Renal pelvis (tissue), 4 donors: Measurements from ENCODE around the gene ADAM30. TPM values are rescaled to one million over a fixed set of nuclear protein-coding genes. Genes with fewer than 3 reads are reported as not detected.
"Not testable (repeated sequence)": the region's sequence is repeated elsewhere in the genome, so short reads cannot be mapped to it uniquely, and the experiment has no call there.

Experiments
- DNase-seq: peaks from one replicate; pipeline ENCODE4 v3.0.0-alpha.2; 2013
- polyA plus RNA-seq, 3 donors: library from polyadenylated mRNA; unstranded; fragments of 120-200 nt; gene quantifications; one replicate each; pipeline ENCODE4 v1.2.1, GENCODE V29; 2013; ENCODE audit not compliant: insufficient read length in 3 of 3

ADAM30 gene
- polyA plus RNA-seq, 3 donors, result not detected

DNA sequence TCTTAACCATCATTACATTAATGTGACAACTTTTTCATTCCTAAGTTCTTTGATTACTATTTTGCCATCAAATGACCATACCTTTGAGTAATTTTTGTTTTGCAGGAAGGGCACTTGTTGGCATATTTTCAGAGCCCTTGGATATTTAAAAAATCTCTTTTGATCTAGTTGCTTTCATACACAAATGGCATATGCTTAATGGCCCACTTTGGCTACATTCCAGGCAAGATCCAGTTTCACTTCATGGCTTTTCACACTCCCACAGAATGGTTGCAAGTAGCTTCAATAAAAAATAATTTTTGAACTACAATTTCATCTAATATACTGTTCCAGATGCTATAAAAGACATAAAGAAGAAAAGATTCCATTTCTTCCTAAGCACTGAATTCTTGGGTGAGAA is 18.1 kb downstream of the ADAM30 start:
- DNase-seq, result no peak

DNA sequence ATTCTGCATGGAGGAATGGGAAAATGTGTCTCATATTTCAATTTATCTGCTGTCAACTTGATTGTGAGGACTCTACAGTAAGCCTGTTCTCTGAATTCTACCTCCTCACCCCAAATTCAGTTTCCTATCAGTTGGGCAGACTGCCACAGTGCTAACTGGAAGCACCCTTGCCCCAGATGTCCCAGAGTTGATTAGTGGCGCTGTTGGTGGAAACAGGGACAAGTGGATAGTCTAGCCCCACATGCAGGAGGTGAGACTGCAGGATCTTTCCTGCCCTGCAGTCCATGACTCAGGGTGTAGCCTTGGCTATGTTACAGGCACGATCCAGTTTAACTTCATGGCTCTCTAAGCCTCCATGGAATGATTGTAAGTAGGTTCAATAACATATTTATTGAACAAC is 22.1 kb downstream of the ADAM30 start:
- no peak for DNase-seq

DNA sequence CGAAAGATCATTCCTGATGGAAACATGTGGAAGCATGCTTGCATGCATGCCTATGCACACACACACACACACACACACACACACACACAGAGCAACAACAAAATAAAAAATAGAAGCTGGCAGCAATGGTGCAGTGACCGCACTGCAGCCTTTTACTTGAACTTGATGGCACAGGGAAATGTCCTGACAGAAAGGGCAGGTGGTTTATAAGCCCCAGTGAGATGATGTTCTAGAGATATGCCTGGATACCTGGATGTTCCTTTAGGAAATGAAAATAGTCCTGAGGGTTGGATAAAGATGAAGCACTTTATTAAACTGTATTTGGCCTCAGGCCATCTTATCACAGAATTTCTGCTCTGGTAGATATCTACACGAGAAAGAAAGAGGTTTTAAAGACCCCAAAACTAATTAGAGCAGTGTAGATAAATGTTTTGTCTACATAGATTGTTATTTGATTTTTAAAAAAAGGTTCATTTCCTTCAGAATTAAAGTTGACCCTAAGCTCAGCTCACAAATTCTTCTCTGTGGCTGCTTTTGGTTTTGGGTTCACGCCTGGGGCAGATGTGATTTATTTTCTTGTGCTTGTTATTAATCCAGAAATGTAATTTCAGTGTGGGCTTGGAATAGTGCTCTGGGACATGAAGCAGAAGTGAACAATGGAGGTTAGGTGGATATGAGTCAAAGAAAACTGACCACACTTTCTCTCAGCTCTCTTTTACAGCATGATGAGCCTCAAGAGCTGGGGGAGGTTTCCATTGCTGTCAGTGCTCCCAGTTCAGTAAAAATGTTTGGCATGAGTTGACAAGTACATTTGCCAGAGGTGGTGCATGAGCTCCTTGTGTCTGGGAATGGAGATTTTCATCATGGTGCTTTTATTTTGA is 22.9 kb downstream of the ADAM30 start:
- peak; percentile 69 for DNase-seq

DNA sequence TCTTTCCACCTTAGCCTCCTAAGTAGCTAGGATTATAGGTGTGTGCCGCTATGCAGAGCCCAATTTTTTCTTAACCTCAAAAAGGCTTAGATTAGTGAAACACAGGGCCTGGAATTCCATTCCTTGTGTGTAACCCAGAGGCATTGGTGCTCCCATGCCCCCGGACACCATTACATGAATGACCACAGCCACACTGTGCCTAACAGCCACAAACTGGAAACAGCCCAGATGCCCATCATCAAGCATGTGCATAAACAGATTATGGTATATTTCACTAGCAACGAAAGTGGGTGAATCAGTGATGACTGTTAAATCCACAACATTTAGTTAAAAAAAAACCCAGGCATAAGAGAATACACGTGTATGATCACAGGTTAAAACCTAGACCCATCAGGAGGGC is 24.4 kb downstream of the ADAM30 start:
- no peak for DNase-seq

DNA sequence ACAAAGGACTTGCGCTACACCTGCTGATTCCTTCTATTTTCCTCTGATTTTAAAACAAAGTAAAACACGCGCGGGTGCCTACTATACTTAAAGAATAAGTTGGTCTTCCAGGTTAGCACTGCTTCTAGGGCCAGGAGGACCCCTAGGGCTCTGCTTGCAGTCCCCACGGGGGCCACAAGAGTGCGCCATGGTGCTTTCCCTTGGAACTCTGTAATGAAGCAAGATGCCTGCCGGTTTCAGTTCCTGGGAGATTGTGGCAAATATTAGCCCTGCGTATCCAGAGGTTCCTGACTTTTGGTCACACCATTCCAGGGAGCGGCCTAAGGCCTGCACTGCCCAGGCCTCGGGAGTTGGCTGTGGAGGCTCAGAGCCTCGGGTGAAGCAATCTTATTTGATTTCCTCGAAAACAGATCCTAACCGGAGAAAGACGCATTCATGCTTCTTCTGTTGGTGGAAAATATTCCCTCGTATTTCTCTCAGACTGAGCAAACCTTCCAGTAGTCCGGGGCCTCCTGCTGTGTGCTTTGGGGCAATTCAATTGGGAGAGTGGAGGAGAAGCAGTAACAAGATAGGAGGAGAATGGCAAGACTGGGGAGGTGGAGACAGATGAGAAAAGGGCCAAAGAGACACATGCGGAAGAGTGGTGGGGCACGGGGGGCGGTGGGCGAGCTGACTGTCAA is 25.3 kb downstream of the ADAM30 start:
- DNase-seq, result peak; percentile 78

DNA sequence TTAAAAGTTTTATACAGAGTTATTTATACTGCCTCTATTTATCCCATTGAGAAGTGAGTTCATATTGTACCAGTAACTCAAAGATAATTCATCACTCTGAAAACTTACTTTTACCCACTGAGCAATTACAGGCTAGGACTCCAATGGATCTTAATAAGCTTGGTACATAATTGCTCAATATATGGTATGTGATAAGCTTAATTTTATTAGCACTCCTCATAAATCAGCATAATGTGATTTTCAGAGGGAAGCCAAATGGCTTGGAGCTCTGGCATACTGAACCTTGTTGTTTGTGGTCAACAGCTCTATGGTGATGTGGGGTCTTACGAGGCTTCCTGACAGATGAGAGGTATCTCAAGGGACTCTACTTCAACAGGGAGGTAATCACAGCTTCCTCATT is 26.3 kb downstream of the ADAM30 start:
- DNase-seq, result no peak

DNA sequence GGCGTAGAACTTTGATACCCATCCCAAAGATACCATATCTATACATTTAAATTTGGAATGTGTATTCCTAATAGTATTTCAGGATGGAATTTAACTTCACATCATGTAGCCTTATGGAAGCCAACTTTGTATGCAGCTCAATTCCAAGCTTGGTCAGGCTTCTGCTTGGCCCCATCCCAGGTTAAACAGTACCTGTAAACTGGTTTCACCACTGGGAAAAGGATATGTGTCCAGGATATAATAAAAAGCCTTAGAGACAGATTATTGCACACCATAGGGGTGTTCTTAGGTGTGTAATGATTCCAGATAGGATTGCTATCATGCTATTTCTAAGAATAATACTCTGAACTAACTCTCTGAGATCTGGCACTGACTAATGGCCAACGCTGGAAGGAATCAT is 28.1 kb downstream of the ADAM30 start:
- DNase-seq, result no peak

DNA sequence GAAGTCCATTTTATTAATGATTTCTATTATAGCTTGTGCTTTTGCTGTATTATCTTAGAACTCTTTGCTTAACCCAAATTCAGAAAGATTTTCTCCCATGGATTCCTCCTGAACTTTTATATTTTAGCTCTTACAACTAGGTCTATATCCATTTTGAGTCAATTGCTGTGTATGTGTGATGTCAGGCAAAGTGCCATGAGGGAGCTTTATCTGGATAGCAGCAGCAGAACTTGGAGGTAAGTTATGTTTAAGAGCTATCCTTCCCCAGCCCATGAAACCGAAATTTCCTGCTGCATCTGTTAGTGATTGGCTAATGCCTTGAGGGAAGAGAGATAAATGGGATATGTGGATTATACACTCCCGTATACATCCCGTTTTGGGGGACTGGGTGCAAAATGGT is 29.9 kb downstream of the ADAM30 start:
- DNase-seq, result no peak

DNA sequence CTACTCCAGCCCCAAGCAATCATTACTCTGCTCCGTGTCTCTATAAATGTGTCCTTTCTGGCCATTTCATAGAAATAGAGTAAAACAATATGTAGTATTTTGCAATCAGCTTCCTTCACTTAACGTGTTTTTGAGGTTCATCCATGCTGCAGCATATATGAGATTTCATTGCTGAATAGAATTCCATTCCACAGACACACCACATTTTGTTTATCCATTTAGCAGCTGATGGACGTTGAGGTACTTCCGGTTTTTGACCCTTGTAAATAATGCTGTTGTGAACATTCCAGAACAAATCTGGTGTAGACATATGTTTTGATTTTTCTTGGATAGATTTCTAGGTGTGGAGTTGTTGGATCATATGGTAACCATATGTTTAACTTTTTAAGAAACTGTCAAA is 30.7 kb downstream of the ADAM30 start:
- DNase-seq, result no peak

DNA sequence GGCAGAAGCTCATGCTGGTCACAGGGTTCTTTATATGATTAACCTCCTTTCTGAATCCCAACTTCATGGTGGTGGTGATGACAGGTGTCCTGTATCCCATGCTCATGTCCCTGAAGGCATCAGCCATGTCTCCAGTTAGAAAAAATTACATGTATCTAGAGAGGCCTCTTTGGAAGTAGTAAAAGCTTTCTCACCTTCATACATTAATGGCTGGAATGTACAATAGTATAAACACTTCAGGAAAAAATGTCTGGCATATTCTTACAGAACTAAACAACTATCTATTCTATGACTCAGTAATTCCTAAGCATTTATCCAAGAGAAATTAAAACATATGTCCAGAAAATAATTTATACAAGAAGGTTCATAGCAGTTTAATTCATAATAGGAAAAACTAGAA is 34.0 kb downstream of the ADAM30 start:
- no peak for DNase-seq

DNA sequence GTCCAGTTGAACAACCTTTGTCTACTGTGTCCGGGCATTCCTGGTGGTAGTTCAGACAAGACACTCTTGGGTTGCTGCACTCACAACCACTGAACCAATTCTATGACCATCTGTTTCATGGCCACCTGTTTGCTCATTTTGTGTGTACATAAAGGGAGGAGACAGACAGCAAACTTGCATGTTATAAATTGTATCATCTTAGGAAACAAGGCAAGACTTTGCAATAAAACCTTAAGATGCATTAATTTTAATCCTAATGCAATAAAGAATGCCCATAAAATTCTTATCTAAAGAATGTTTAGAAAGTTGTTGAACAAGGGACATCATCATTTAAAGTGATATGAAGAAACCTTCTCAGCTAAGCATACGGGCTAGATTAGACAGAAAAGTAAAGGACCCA is 34.8 kb downstream of the ADAM30 start:
- no peak for DNase-seq

DNA sequence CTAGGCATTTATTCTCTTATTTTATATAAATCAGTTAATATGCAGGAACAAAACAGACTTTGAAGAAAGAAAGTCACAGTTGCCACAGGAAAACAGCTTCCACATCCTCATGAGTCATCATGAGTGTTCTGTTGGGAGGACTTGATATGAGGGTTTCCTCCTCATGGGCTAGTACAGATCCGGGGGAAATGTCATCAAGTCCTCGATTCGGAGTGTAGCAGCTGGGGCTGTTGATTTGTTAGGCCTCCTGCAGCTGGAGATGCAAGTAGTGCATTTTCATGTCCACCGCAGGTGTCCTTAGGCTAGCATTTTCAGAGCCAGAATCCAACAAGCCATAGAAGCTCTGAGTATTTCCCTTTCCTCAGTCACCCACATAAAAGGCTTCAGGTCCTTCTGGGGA is 36.7 kb downstream of the ADAM30 start:
- DNase-seq, result no peak

DNA sequence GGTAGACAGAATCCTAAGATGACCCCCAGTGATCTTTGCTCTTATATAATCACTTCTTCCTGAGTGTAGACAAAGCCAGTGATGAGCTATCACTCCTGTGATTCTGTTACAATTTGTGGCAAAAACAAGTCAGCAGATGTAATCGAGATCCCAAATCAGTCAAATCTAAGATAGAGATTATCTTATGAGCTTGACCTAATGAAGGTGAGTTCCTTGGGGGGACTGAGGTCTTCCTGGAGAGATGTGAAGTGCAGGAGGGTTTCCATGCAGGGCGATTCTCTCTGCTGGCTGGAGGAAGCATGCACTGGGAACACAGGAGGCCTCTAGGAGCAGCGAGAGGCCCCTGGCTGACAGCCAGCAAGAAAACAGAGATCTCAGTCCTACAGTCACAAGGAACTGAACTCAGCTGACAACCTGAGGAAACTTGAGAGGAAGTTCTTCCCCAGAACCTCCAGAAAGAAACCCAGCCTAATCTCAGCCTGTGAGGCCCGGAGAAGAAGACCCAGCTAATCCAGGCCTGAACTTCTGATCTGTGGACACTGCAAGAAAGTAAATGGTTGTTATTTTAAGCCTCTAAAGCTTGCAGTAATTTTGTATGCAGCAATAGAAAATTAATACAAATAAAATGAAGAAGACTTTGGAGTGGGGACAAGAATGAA is 37.6 kb downstream of the ADAM30 start:
- not testable (repeated sequence) for DNase-seq

DNA sequence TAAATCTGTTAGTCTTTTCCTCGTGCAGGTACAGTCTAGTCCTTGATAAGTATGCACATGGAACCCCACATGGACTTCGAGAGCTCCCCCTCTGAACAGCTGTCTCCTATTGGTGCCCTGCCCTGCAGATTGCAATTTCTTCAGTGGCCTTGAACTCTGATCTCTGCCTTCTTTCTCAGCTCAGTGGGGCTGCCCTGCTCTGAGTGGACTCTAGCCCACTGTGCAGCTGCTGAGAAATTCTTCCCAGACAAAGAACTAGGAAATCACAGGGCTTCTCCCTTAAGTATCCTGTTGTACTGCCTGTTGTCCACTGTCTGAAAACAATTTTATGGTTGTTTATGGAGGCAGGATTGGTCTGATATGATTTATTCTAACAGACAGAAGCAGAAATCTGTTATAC is 38.2 kb downstream of the ADAM30 start:
- DNase-seq, result no peak

DNA sequence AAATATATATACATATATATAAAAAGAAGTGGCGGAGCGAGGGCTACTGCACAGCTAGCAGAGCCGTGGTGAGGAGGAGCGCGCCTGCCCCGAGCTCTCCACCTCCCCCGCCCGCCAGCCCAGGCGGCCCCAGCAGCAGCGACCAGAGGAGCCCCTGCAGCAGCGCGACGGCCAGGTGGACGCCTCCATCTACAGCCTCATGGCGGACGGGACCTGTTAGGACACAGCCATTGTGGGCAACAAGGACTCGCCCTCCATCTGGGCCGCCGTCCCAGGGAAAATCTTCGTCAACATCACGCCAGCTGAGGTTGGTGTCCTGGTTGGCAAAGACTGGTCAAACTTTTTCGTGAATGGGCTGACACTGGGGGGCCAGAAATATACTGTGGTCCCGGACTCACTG is 43.2 kb downstream of the ADAM30 start:
- DNase-seq, result no peak

DNA sequence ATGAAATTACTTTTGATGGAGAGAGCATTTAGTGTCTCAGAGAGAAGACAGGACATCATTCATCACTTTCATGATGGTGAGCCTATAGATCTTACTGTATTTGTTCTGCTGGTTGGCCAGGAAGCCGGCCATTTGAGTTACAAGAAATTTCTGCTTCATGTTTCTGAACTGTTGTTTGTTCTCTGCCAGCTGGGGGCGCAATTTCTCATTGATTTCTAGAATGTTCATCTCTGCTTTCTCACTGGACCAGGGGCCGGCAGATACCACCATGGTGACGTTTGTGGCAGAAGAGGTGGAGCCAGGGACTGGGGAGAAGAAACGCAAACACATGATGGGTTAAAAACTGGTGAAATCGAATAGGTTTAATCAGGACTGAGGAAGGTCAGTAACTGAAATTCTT is 52.1 kb downstream of the ADAM30 start:
- DNase-seq, result not testable (repeated sequence)

Other genes with a start within 250 kb of the ADAM30 start
- gene ZNF697, start 248.2 kb downstream of the ADAM30 start, polyA plus RNA-seq, result 10 to 100 TPM; 18.4 to 20.7 (median 19.4) TPM
- 100 to 1,000 TPM; 269 to 281 (median 271) TPM for gene PHGDH, start 184.6 kb downstream of the ADAM30 start, polyA plus RNA-seq
- gene HMGCS2, start 127.6 kb downstream of the ADAM30 start, polyA plus RNA-seq, result 100 to 1,000 TPM in 1 of 3 donors, 10 to 100 TPM in 2; 85.1 to 117 (median 94.1) TPM
- 1 to 10 TPM in 2 of 3 donors, under 1 TPM in 1; 0.85 to 1.4 (median 1.1) TPM for gene REG4, start 85.1 kb downstream of the ADAM30 start, polyA plus RNA-seq
- 100 to 1,000 TPM; 138 to 158 (median 144) TPM for gene NOTCH2, start 173.1 kb upstream of the ADAM30 start, polyA plus RNA-seq